Stimulated activated CD4-positive, alpha-beta T cell treated with anti-CD3 and anti-CD28 coated beads, TNF-alpha, amount 100 ng/mL, for 48 hours (primary cell): ENCODE data around the gene APBB2.
"Not testable (repeated sequence)": the region's sequence is repeated elsewhere in the genome, so short reads cannot be mapped to it uniquely, and the experiment has no call there.

Experiments used
- DNase-seq, 3 donors: peaks; one replicate each; pipeline ENCODE4 v3.0.0-alpha.2; 2020; ENCODE audit warnings: low read depth in 3 of 3

APBB2 gene

GRCh38 chr4:40908297-40908696 is 306.0 kb downstream of the APBB2 start:
- no peak for DNase-seq

GRCh38 chr4:40905414-40905813 is 308.9 kb downstream of the APBB2 start:
- DNase-seq = no peak

- DNase-seq = not testable (repeated sequence)
Measured at GRCh38 chr4:40900531-40900930, 313.8 kb downstream of the APBB2 start.

GRCh38 chr4:40897557-40898203 is 316.7 kb downstream of the APBB2 start:
- DNase-seq = peak; percentile 34 to 68 (median 46)

- DNase-seq = no peak
Measured at GRCh38 chr4:40890764-40891163, 323.6 kb downstream of the APBB2 start.

- DNase-seq = no peak
Measured at GRCh38 chr4:40890199-40890598, 324.1 kb downstream of the APBB2 start.

GRCh38 chr4:40888933-40889332 is 325.4 kb downstream of the APBB2 start:
- DNase-seq = no peak

GRCh38 chr4:40887764-40888131 is 326.6 kb downstream of the APBB2 start:
- no peak for DNase-seq

- no peak for DNase-seq
Measured at GRCh38 chr4:40886931-40887763, 327.2 kb downstream of the APBB2 start.

GRCh38 chr4:40881851-40882250 is 332.5 kb downstream of the APBB2 start:
- no peak for DNase-seq

GRCh38 chr4:40881096-40881495 is 333.2 kb downstream of the APBB2 start:
- DNase-seq = no peak

- DNase-seq = no peak
Measured at GRCh38 chr4:40878548-40879055, 335.7 kb downstream of the APBB2 start.

- DNase-seq = no peak
Measured at GRCh38 chr4:40877081-40877480, 337.3 kb downstream of the APBB2 start.

- DNase-seq = no peak
Measured at GRCh38 chr4:40875507-40876150, 338.7 kb downstream of the APBB2 start.

GRCh38 chr4:40874901-40875300 is 339.4 kb downstream of the APBB2 start:
- DNase-seq = no peak

- DNase-seq = no peak
Measured at GRCh38 chr4:40874331-40874730, 340.0 kb downstream of the APBB2 start.

GRCh38 chr4:40871695-40872250 is 342.6 kb downstream of the APBB2 start:
- no peak for DNase-seq

GRCh38 chr4:40870150-40870549 is 344.2 kb downstream of the APBB2 start:
- no peak for DNase-seq

- no peak for DNase-seq
Measured at GRCh38 chr4:40865696-40866095, 348.6 kb downstream of the APBB2 start.

- no peak for DNase-seq
Measured at GRCh38 chr4:40864531-40864930, 349.8 kb downstream of the APBB2 start.

- DNase-seq = no peak
Measured at GRCh38 chr4:40858962-40859361, 355.4 kb downstream of the APBB2 start.

GRCh38 chr4:40857956-40858355 is 356.4 kb downstream of the APBB2 start:
- no peak for DNase-seq
